Gastroesophageal sphincter (tissue), 4 donors: Measurements from ENCODE around the gene STRBP. TPM values are rescaled to one million over a fixed set of nuclear protein-coding genes. Genes with fewer than 3 reads are reported as not detected.

Experiments
- ATAC-seq: fragments of 150-250 bp; one replicate; pipeline ENCODE4 v1.9.1; 2016; ENCODE audit warnings: mild to moderate bottlenecking, moderate library complexity
- H3K27ac ChIP-seq, 4 donors: fragments of 200-600 bp; sonication (generic) in 3 of 4; 1 replicate in 3 of 4; 2 replicates in 1 of 4; pipeline ENCODE4 v1.5.1; 2016 to 2019
- H3K27me3 ChIP-seq: fragments of 200-600 bp; sonication (generic); one replicate; pipeline ENCODE4 v1.5.1; 2019
- H3K36me3 ChIP-seq, 2 donors: fragments of 200-600 bp; sonication (generic); one replicate each; pipeline ENCODE4 v1.5.1; 2019; ENCODE audit warnings: control low read depth in 1 of 2
- H3K4me1 ChIP-seq, 3 donors: fragments of 200-600 bp; sonication (generic); 1 replicate in 2 of 3; 2 replicates in 1 of 3; pipeline ENCODE4 v1.5.1; 2016 to 2019; ENCODE audit warnings: control low read depth in 2 of 3
- H3K4me3 ChIP-seq, 2 donors: fragments of 200-600 bp; sonication (generic); one replicate each; pipeline ENCODE4 v1.5.1; 2019; ENCODE audit warnings: mild to moderate bottlenecking in 1 of 2, moderate library complexity in 1 of 2
- H3K9me3 ChIP-seq, 3 donors: fragments of 200-600 bp; sonication (generic); one replicate each; pipeline ENCODE4 v1.5.1; 2017 to 2019; ENCODE audit warnings: control low read depth in 2 of 3
- EP300 ChIP-seq: sonication (generic); formaldehyde crosslinking; IDR thresholded peaks from one replicate; pipeline ENCODE4 v1.6.1; 2017; ENCODE audit warnings: antibody characterized with exemption, mild to moderate bottlenecking
- POLR2A ChIP-seq, 2 donors: fragments of 450-650 bp; IDR thresholded peaks; one replicate each; pipeline ENCODE4 v1.6.1; 2017; ENCODE audit warnings: antibody characterized with exemption in 2 of 2, mild to moderate bottlenecking in 2 of 2, moderate library complexity in 1 of 2
- POLR2AphosphoS5 ChIP-seq: sonication (generic); formaldehyde crosslinking; IDR thresholded peaks from one replicate; pipeline ENCODE4 v1.6.1; 2017; ENCODE audit warnings: antibody characterized with exemption
- WGBS, 2 donors: methylation state at CpG; one replicate each; pipeline ENCODE4 v1.1.5; 2018; ENCODE audit warnings: low coverage in 1 of 2; 5-methylcytosine and 5-hydroxymethylcytosine counted together
- total RNA-seq, 4 donors: library from RNA; depleted of rRNA; stranded (reverse); fragments of >200 nt; gene quantifications; one replicate each; pipeline ENCODE4 v1.1.0, GENCODE V29; 2016
- TF ChIP-seq, protein P1 (sequence below), 4 experiments: fragments of 200-600 bp in 2 of 4; fragments of 450-650 bp in 2 of 4; sonication (generic) in 1 of 4; IDR thresholded peaks; one replicate each; pipeline ENCODE4 v1.5.1; 2017 to 2019; ENCODE audit warnings: antibody characterized with exemption in 4 of 4, mild to moderate bottlenecking in 2 of 4, moderate library complexity in 2 of 4

The STRBP gene
- total RNA-seq, 4 donors from 2014 or later, result 10.4 to 20.6 (median 14.8) TPM

DNA sequence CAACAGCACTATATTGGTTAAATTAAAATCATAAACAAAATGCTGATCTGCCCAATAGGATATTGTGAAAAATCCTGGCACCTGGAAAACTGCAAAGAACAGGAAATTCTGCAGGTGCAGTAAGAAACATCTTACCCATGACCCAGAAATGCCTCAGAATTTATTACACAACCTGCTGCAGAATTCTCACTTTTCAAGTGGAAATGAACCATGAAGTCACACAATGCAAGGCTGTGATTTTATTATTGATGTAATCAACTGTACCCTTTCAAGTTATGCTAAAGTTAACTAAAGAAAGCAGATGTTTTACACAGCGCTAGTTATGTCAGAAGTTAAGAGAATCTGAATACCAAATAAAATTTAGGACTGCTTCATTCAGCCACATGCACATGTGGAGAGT lies 6.0 kb downstream of the STRBP start:
- 92 to 100% methylated on average over 1 of the region's 1 CpG for WGBS, 2 donors
- H3K27me3 ChIP-seq, result no peaks in the 10 kb centered on the region
- H3K36me3 ChIP-seq, result no peaks in the 10 kb centered on the region
- H3K9me3 ChIP-seq, result no peaks in the 10 kb centered on the region
- H3K4me3 ChIP-seq, result no peak overlapping the region
- H3K4me1 ChIP-seq, result peaks cover 0 to 8% (median 1%) of the 10 kb centered on the region in 3 donors
- no peak for ATAC-seq
- H3K27ac ChIP-seq, result no peak overlapping the region
- no peak for TF ChIP-seq EP300
- TF ChIP-seq POLR2A (IDR thresholded peaks at IDR 0.05), result no peak
- no peak for TF ChIP-seq POLR2AphosphoS5
- TF ChIP-seq, protein P1, sequence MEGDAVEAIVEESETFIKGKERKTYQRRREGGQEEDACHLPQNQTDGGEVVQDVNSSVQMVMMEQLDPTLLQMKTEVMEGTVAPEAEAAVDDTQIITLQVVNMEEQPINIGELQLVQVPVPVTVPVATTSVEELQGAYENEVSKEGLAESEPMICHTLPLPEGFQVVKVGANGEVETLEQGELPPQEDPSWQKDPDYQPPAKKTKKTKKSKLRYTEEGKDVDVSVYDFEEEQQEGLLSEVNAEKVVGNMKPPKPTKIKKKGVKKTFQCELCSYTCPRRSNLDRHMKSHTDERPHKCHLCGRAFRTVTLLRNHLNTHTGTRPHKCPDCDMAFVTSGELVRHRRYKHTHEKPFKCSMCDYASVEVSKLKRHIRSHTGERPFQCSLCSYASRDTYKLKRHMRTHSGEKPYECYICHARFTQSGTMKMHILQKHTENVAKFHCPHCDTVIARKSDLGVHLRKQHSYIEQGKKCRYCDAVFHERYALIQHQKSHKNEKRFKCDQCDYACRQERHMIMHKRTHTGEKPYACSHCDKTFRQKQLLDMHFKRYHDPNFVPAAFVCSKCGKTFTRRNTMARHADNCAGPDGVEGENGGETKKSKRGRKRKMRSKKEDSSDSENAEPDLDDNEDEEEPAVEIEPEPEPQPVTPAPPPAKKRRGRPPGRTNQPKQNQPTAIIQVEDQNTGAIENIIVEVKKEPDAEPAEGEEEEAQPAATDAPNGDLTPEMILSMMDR (IDR thresholded peaks at IDR 0.05), result no peak

DNA sequence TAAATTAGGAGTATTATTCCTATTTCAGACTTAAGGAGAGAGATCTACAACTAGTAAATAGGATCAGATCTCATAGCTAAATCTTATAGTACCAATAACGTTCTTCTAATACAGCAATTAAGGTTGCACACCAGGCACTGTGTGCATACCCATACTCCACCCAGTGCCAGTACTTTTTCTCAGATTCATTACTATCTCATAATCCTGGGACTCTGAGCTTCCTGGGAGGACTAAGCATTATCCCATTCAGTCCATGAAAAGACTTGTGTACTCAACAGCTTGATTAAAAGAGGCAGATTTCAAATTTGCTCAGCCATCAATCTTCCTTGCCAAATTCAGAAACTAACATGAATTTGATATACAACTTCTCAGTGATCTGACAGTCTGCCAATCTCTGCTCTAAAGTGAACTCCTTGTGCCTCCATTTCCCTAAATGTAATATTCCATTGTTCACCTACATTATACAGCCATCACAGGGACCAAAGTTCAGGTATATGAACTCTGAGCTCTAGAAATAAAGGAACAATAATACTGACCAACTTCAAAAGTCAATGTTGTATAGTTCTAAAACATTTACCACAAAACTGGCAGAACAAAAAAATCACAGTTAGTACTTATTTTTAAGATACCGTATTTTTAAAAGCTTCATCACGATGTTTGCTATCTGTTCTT lies 7.2 kb downstream of the STRBP start:
- WGBS, 2 donors, result 92 to 93% methylated on average over 3 of the region's 3 CpGs
- TF ChIP-seq, protein P1 (IDR thresholded peaks at IDR 0.05), result no peak
- TF ChIP-seq POLR2AphosphoS5, result no peak
- Histone ChIP-seq H3K27ac (no peak overlapping the region), H3K9me3 (no peaks in the 10 kb centered on the region), H3K27me3 (no peaks in the 10 kb centered on the region), H3K4me3 (no peak overlapping the region), H3K4me1 (no peaks in the 10 kb centered on the region), H3K36me3 (no peaks in the 10 kb centered on the region)
- ATAC-seq, result no peak

DNA sequence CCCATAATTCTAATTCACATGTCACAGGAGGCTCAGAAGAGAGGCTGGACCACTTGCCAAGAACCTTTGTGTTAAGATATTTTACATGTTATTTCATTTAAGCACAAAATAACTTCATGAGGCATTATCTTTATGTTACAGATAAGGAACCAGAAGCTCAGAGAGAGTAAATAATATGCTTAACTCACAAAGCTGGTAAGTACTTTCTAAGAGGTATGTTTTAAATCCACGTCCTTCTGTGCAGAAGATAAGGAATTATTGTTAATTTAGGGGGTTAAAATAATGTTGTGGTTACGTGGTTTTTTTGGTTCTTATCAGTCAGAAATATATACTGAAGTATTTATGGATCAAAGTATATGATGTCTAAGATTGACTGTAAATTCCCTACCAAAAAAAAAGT lies 8.0 kb downstream of the STRBP start:
- Histone ChIP-seq H3K36me3 (no peaks in the 10 kb centered on the region), H3K27me3 (no peaks in the 10 kb centered on the region), H3K9me3 (no peaks in the 10 kb centered on the region), H3K4me1 (no peaks in the 10 kb centered on the region), H3K4me3 (no peak overlapping the region), H3K27ac (no peak overlapping the region)
- no peak for TF ChIP-seq POLR2A (IDR thresholded peaks at IDR 0.05)
- TF ChIP-seq, protein P1 (IDR thresholded peaks at IDR 0.05), result no peak
- no peak for ATAC-seq
- 79 to 85% methylated on average over 2 of the region's 2 CpGs for WGBS, 2 donors

DNA sequence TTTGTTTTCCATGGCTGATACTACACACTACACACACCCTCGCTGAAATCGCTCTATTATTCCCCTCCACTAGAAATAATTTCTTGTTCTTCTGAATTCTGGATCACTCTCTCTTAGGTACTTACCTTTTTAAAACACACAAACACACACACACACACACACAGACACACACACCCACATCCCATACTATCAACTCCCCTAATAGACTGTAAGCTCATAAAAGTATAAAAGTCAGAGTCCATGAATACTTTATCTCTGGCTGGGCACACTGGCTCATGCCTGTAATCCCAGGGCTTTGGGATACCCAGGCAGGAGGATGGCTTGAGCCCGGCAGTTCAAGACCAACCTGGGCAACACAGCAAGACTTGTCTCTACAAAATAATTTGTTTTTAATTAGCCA lies 11.1 kb downstream of the STRBP start:
- 92 to 98% methylated on average over 2 to 3 of the region's 3 CpGs for WGBS, 2 donors
- Histone ChIP-seq H3K4me1 (no peaks in the 10 kb centered on the region), H3K27ac (no peak overlapping the region), H3K4me3 (no peak overlapping the region), H3K27me3 (no peaks in the 10 kb centered on the region), H3K36me3 (no peaks in the 10 kb centered on the region), H3K9me3 (no peaks in the 10 kb centered on the region)
- ATAC-seq, result no peak
- no peak for TF ChIP-seq POLR2A (IDR thresholded peaks at IDR 0.05)

DNA sequence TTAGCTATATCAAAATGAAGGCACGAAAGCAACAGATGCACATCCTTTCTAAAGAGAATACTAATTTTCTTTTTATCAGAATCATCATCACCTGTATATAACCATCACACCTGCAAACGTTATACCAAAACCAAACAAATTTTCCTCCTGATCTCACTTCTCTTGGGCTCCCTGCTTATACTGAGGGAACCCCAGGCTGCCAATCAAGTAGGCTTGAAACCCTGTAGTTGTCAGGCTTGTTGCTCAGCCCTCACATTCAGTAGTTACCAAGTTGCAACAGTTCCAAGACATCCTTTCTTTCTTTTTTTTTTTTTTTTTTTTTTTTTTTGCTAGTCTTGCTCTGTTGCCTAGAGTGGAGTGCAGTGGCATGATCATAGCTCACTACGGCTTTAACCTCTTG lies 12.7 kb downstream of the STRBP start:
- Histone ChIP-seq H3K36me3 (no peaks in the 10 kb centered on the region), H3K27ac (no peak overlapping the region), H3K9me3 (no peaks in the 10 kb centered on the region), H3K4me1 (no peaks in the 10 kb centered on the region), H3K4me3 (no peak overlapping the region), H3K27me3 (no peaks in the 10 kb centered on the region)
- no peak for ATAC-seq
- 75 to 90% methylated on average over 2 to 3 of the region's 3 CpGs for WGBS, 2 donors
- TF ChIP-seq, protein P1 (IDR thresholded peaks at IDR 0.05), result no peak
- TF ChIP-seq EP300 (no peak), POLR2A (IDR thresholded peaks at IDR 0.05) (no peak), POLR2AphosphoS5 (no peak)
